GM12873 (cell line): Measurements from ENCODE around the gene FKBP5.

Experiments used
- TF ChIP-seq, protein P1 (sequence below): IDR thresholded peaks from 2 replicates; pipeline ENCODE4 v1.5.1; 2012; ENCODE audit warnings: low read depth, mild to moderate bottlenecking, moderate library complexity, low read length, control low read depth; ENCODE audit not compliant: insufficient read depth; ENCODE audit errors: missing control alignments

Gene FKBP5

DNA sequence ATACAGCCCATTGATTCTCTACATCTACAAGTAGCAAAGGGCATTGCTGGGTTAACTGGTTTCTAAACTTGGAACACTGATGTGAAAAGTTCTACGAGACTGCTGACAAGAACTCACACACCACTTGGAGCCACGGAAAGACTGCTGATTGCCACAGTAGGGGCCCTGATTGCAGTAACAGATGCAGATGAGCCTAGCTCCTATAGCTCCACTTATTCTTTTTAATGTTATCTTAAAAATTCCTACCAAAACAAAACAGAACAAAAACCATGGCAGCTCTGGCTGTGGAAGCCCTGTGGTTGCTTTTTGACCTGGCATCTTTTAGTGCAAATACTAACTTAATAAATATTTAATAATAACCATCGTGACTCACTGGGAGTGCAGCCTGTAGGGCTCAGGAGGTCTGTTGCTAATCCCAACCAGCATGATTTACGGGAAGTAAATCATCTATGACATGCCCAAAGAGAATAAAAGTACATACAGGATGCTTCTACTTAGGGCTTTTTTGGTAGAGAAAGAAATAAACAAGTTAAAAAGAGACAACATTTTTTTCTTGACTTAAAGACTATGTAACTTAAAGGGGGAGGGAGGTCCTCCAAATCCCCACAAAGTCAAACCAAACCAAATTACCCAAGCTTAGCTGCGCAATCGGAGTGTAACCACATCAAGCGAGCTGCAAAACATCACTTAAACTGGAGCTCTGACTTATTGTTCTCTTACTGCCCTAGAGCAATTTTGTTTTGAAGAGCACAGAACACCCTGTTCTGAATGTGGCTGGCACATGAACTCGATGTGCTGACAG is 87.2 kb downstream of the FKBP5 start:
- TF ChIP-seq, protein P1, sequence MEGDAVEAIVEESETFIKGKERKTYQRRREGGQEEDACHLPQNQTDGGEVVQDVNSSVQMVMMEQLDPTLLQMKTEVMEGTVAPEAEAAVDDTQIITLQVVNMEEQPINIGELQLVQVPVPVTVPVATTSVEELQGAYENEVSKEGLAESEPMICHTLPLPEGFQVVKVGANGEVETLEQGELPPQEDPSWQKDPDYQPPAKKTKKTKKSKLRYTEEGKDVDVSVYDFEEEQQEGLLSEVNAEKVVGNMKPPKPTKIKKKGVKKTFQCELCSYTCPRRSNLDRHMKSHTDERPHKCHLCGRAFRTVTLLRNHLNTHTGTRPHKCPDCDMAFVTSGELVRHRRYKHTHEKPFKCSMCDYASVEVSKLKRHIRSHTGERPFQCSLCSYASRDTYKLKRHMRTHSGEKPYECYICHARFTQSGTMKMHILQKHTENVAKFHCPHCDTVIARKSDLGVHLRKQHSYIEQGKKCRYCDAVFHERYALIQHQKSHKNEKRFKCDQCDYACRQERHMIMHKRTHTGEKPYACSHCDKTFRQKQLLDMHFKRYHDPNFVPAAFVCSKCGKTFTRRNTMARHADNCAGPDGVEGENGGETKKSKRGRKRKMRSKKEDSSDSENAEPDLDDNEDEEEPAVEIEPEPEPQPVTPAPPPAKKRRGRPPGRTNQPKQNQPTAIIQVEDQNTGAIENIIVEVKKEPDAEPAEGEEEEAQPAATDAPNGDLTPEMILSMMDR, result no peak

DNA sequence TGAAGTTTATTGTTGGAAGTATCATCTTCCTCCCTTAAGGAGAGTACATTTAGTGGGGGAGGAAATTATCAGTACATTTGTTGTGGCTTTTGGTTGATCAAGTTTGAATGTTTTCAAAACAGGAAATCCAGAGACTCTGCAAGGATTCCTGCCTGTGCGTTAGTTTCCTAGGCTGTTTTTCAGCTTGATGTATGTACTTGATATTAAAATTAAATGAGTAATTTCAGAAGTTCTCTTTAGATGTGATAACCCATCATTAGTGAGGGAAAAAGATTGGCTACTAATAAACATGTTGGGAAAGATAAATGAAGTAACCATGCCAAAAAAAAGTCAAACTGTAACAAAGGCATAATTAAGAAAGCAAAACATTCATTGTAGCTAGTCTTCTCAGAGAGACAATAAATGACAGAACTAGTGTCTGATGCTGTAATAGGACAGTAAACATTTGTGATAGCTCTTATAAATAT is 88.0 kb downstream of the FKBP5 start:
- TF ChIP-seq, protein P1, result no peak

DNA sequence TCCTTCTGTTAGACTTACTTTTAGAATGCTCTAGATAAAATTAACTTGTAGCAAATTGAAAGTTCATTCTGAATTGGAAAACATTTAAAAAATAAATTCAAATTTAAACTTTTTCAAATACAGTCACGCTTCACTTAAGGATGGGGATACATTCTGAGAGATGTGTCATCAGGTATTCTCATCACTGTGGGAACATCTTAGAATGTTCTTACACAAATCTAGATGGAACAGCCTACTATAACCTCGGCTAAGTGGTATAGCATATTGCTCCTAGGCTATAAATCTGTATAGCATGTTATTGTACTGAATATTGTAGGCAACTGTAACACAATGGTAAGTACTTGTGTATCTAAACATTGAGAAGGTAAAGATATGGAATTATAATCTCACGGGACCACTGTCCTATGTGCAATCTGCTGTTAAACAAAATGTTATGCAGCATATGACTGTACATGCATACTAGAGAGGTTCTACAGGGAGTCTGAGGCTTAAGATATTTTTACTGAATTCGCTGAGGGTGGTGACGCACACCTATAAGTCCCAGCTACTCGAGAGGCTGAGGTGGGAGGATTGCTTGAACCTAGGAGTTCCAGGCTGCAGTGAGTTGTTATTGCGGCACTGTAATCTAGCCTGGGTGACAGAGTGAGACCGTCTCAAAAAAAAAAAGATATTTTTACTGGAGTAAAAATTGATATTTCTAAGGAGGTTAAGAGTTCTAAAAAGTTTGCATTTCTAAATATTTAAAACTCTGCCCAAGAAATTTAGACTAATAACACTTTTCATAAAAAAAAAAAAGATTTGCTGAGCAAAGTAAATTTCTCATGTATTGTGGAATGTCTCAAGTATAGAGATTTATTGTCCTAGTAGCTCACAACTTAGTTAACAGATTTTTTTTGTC is 88.7 kb downstream of the FKBP5 start:
- TF ChIP-seq, protein P1, result no peak

DNA sequence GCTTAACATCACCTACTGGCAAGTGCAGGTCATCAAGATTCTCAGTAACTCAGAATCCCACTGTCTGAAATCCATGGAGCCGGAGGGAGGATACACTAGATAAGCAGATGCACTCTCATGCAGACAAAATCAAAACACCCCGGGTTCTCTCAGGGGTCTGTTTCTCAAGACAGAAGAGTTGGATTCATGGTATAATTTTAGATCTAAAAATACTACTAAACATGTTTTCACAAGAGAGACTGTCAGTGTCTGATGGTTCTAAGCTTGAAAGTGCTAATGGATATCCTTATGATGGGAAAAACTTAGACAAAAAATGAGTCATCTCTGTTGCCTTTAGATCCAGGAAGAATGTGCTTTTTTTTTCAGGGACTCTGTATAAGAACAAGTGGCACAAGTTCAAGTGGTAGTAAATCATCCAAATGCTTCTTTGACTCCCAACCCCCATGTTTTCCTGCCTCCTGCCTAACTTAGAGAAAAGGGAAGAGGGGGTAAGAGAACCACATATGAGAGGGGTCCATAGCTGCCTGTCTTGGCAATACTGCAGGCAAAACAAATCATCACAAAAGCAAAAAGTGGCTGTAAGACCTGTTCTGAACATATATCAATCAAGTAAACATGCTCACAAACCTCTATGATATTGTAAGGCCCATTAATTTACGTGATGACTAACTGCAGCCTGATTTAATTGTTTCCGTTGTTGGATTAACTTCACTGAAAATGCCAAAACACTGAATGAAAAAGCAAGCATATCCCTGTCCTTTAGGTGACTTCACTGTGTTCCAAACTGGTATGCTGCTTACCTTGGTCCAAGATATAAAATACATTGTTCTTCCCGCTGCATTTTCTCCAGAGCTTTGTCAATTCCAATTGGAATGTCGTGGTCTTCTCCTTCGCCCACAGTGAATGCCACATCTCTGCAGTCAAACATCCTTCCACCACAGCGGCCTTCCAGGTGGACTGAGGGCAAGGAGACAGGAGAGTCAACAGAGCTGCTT is 92.0 kb downstream of the FKBP5 start:
- TF ChIP-seq, protein P1, result no peak

DNA sequence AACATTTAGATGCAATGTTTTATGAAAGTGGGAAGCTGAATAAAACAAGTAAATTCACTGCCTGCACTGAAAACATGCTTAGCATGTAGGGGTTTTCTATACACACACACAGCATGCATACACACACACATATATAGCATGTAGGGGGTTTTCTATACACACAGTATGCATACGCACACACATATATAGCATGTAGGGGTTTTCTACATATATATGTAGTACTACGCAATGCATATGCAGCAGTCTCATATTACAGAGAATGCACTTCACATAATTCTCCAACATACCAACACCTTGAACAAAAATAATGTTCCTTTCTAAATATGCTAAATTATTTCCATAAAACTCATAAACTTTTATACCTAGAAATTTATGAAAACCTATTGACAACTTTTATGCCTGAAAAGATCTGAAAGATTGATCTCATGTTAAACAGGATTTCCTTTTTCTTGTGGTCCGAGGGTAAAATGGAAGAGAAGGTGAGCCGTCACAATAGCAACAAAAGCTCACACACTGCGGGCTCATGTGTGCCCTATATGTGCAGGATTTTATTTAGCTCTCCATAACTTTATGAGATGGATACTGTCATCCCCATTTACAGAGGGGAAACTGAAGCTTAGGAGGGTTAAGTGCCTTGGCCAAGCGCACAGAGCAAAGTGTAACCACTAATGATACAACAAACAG is 94.1 kb downstream of the FKBP5 start:
- TF ChIP-seq, protein P1, result no peak

DNA sequence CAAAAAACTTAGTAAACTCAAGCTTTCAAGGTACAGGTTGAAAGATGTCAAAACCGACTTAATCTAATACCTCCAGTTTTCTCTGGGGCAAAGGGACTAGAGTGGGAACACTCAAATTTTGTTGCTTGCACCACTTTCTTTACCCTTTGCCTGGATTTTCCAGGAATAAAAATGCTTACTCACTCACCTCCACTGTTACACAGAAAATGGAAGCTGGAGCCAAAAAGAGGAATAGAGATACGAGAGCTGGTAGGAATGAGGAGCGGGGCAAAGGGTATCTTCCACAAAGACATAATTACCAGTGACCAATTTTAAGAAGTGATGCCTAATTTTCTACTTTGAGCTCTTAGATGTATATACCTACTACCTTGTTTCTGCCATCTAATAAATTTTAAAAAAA is 96.5 kb downstream of the FKBP5 start:
- TF ChIP-seq, protein P1, result no peak
